OCI-LY3 (cell line): ENCODE measurements around the gene JPH4.

Experiments used
- H2AFZ ChIP-seq: fragments of 200-600, 300-600 bp; shearing (Covaris generic); 2 replicates; pipeline ENCODE4 v1.6.0; 2014; ENCODE audit warnings: antibody characterized with exemption, low read depth, low read length
- H3K27ac ChIP-seq: fragments of 200-600, 300-600 bp; sonication (generic); 2 replicates; pipeline ENCODE4 v1.5.1; 2014; ENCODE audit warnings: mild to moderate bottlenecking, low read length, moderate library complexity, mixed read lengths
- H3K27me3 ChIP-seq: fragments of 200-600, 300-600 bp; sonication (generic); 2 replicates; pipeline ENCODE4 v1.6.1; 2014; ENCODE audit warnings: low read depth, low read length, mixed read lengths
- H3K36me3 ChIP-seq: fragments of 200-600, 300-600 bp; sonication (generic); replicated peaks from 2 replicates; pipeline ENCODE3; 2014; ENCODE audit warnings: low read depth, low read length, mixed read lengths
- H3K4me1 ChIP-seq: fragments of 300-600, 200-600 bp; sonication (generic); 2 replicates; pipeline ENCODE4 v1.6.1; 2014; ENCODE audit warnings: low read length, mixed read lengths
- H3K4me2 ChIP-seq: fragments of 200-600, 300-600 bp; sonication (generic); 2 replicates; pipeline ENCODE4 v1.6.1; 2014; ENCODE audit warnings: low read length, mixed read lengths
- H3K4me3 ChIP-seq: fragments of 300-600, 200-600 bp; sonication (generic); 2 replicates; pipeline ENCODE4 v1.5.1; 2014; ENCODE audit warnings: antibody characterized with exemption, mild to moderate bottlenecking, low read length, moderate library complexity
- H3K79me2 ChIP-seq: fragments of 300-600, 200-600 bp; shearing (Covaris generic); 2 replicates; pipeline ENCODE4 v1.6.1; 2014; ENCODE audit warnings: mild to moderate bottlenecking, low read length, mixed read lengths
- H3K9ac ChIP-seq: fragments of 300-600, 200-600 bp; shearing (Covaris generic); 2 replicates; pipeline ENCODE4 v1.6.0; 2014; ENCODE audit warnings: mild to moderate bottlenecking, low read length, moderate library complexity
- H3K9me3 ChIP-seq: fragments of 200-600, 300-600 bp; shearing (Covaris generic); 2 replicates; pipeline ENCODE4 v1.6.1; 2014; ENCODE audit warnings: low read length, mixed read lengths; ENCODE audit not compliant: insufficient read depth
- H4K20me1 ChIP-seq: fragments of 200-600, 300-600 bp; sonication (generic); 2 replicates; pipeline ENCODE4 v1.6.1; 2016; ENCODE audit warnings: low read length, mixed read lengths; ENCODE audit not compliant: insufficient read depth
- EZH2phosphoT487 ChIP-seq: fragments of 200-600 bp; shearing (Covaris generic); IDR thresholded peaks from 2 replicates; pipeline ENCODE4 v1.6.1; 2018; ENCODE audit warnings: antibody characterized with exemption, mixed run types, low read depth
- TF ChIP-seq, protein P1 (sequence below): fragments of 200-600, 300-600 bp; sonication (generic); IDR thresholded peaks from 2 replicates; pipeline ENCODE4 v1.5.1; 2014; ENCODE audit warnings: antibody characterized with exemption, low read length, low read depth

Gene JPH4

DNA sequence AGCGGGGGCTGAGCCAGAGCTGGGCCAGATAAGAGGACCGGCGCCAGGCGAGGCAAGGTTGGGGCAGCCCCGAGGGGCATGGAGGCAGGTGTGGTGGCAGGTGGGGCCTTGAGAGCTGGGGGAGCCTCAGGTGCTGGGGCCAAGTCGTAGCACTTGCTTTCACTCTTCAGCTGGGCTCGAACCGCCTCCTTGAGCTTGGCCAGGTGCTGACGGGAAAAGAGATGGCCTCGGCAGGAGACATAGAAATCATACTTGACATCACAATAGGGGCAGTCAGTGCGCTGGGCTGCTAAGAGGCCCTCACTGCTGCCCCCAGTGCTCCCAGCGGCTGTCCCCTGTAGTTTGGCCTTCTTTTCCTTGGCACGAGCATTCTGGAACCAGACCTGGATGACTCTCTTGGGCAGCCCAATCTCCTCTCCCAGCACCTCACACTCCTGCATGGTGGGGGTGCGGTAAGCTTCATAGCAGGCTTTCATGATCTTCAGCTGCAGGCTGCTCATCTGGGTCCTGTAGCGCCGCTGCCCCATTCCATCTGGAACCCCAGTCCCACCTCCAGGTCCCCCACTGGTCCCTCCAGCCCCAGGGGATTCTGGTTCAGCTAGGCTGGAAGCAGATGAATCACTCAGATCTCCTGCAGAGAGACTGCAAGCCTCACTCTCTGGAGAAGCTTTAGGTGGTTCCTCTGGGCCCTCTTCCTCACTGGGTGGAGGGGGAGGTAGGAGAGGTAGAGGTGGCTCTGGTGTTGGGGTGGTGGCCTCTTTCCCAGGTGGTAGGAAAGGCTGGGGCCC, 55.2 kb downstream of the JPH4 start:
- TF ChIP-seq, protein P1, sequence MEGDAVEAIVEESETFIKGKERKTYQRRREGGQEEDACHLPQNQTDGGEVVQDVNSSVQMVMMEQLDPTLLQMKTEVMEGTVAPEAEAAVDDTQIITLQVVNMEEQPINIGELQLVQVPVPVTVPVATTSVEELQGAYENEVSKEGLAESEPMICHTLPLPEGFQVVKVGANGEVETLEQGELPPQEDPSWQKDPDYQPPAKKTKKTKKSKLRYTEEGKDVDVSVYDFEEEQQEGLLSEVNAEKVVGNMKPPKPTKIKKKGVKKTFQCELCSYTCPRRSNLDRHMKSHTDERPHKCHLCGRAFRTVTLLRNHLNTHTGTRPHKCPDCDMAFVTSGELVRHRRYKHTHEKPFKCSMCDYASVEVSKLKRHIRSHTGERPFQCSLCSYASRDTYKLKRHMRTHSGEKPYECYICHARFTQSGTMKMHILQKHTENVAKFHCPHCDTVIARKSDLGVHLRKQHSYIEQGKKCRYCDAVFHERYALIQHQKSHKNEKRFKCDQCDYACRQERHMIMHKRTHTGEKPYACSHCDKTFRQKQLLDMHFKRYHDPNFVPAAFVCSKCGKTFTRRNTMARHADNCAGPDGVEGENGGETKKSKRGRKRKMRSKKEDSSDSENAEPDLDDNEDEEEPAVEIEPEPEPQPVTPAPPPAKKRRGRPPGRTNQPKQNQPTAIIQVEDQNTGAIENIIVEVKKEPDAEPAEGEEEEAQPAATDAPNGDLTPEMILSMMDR = no peak
- no peak for TF ChIP-seq EZH2phosphoT487
- no peak overlapping the region for H2AFZ ChIP-seq

DNA sequence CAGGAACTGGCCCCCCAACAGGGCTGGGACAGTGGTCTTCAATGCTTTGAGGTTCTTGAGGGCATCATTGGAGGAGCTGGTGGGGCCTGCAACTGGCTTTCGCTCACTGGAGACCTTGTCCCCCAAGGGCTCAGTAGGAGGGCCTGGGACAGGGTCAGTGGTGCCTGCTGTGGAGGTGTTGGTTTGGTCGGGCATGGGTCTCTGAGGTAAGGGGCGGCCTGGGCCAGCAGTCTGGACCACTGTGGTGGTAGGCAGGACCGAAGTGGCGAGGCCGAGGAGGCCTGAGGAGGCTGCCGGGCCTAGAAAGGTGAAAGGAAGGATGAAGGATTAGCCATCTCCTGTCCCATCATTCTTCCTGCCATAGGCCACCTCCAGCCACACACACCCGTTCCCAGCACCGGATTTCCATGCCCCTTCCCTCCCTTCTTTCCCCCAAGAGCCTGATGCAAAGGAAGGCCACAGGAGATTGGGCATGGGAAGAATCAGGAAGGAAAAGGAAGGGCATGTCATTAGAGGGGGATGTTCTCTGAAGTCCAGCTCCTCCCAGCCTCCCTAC, 55.9 kb downstream of the JPH4 start:
- Histone ChIP-seq H3K4me1 (no peaks in the 10 kb centered on the region), H3K36me3 (no peaks in the 10 kb centered on the region), H3K9me3 (no peaks in the 10 kb centered on the region), H3K9ac (no peak overlapping the region), H3K4me2 (no peak overlapping the region), H3K27me3 (no peaks in the 10 kb centered on the region), H4K20me1 (no peaks in the 10 kb centered on the region), H3K4me3 (no peak overlapping the region), H3K79me2 (no peaks in the 10 kb centered on the region), H2AFZ (no peak overlapping the region), H3K27ac (no peak overlapping the region)
- no peak for TF ChIP-seq EZH2phosphoT487
- TF ChIP-seq, protein P1 = no peak

More for the DNA sequence above, 55.2 kb downstream of the JPH4 start:
- Histone ChIP-seq H3K27me3 (no peaks in the 10 kb centered on the region), H4K20me1 (no peaks in the 10 kb centered on the region), H3K4me1 (no peaks in the 10 kb centered on the region), H3K79me2 (no peaks in the 10 kb centered on the region), H3K9me3 (no peaks in the 10 kb centered on the region), H3K27ac (no peak overlapping the region), H3K4me2 (no peak overlapping the region), H3K4me3 (no peak overlapping the region), H3K9ac (no peak overlapping the region), H3K36me3 (no peaks in the 10 kb centered on the region)

DNA sequence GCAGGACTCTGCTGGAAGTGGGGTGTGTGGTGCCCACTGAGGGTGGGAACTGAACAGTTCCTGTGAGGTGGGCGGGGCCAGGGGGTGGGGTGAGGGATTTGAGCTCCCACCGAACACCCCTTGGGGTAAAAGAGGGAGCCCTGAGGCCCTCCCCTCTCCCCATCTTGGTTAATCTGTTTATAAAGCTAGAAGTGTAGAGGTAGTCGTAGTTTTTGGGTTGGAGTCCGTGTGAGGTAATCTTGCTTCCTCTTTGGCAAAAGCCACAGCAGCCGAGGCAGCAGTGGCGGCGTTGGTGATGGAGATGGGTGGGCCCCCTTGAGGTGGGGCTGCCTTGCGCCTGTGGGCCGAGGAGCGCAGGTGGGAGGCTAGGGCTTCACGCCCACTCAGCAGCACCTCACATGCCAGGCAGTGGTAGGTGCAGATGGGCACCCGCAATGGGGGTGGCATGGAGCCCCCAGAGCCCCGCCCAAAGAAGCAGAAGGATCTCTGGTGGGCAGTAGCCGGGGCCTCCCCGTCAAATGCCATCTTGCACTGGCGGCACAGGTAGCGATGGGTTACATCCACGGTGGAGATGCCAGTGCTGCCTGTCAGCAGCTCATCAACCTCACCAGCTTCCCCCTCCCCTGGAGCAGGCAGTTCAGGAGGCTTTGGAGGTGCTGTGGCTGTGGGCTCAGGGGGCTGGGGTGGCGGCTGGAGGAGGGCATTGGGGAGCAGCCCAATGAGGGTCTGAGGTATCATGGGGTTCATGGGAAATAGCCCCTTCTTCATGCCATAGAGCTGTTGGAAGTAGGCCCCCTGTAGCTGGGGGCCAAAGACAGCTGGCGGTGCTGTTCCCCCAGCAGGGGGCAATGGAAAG, 56.6 kb downstream of the JPH4 start:
- TF ChIP-seq EZH2phosphoT487 = no peak
- TF ChIP-seq, protein P1 = no peak
- H3K27me3 ChIP-seq = no peaks in the 10 kb centered on the region

More for the DNA sequence above, 56.6 kb downstream of the JPH4 start:
- Histone ChIP-seq H3K4me3 (no peak overlapping the region), H3K9ac (no peak overlapping the region), H3K4me1 (no peaks in the 10 kb centered on the region), H2AFZ (no peak overlapping the region), H3K9me3 (no peaks in the 10 kb centered on the region), H3K4me2 (no peak overlapping the region), H4K20me1 (no peaks in the 10 kb centered on the region), H3K79me2 (no peaks in the 10 kb centered on the region), H3K36me3 (no peaks in the 10 kb centered on the region), H3K27ac (no peak overlapping the region)
